Spinal cord (tissue), 10 donors: ENCODE measurements around the gene ATP5ME. TPM values are rescaled to one million over a fixed set of nuclear protein-coding genes. Genes with fewer than 3 reads are reported as not detected.
A peak's percentile ranks its signal among the peaks of the same experiment; 100 is the strongest.

Experiments
- DNase-seq, 6 donors: peaks; one replicate each; pipeline versions ENCODE4 v3.0.0 to v3.0.0-alpha.2; 2013 to 2015; ENCODE audit warnings: low spot score in 6 of 6, low read depth in 4 of 6
- H3K27ac ChIP-seq: one replicate; pipeline ENCODE4 v1.5.1; 2013; ENCODE audit warnings: low read depth, low read length, control low read depth
- H3K27me3 ChIP-seq: one replicate; pipeline ENCODE4 v1.6.1; 2013; ENCODE audit warnings: low read length; ENCODE audit not compliant: control insufficient read depth, insufficient read depth
- H3K36me3 ChIP-seq: one replicate; pipeline ENCODE4 v1.6.1; 2013; ENCODE audit warnings: low read length; ENCODE audit not compliant: control insufficient read depth, insufficient read depth
- H3K4me1 ChIP-seq: one replicate; pipeline ENCODE4 v1.6.1; 2013; ENCODE audit warnings: low read length; ENCODE audit not compliant: control insufficient read depth, insufficient read depth
- H3K4me3 ChIP-seq: one replicate; pipeline ENCODE4 v1.5.1; 2013; ENCODE audit warnings: low read depth, low read length, control low read depth
- H3K9me3 ChIP-seq: one replicate; pipeline ENCODE4 v1.6.1; 2013; ENCODE audit warnings: low read length; ENCODE audit not compliant: control insufficient read depth, insufficient read depth
- WGBS: methylation state at CpG from one replicate; pipeline ENCODE4 v1.1.5; 2013; ENCODE audit warnings: missing lambda C conversion rate; ENCODE audit not compliant: insufficient coverage; 5-methylcytosine and 5-hydroxymethylcytosine counted together
- polyA plus RNA-seq, 2 donors: library from polyadenylated mRNA; unstranded; fragments of 120-200 nt; gene quantifications; one replicate each; pipeline ENCODE4 v1.2.1, GENCODE V29; 2013; ENCODE audit not compliant: insufficient read length in 2 of 2
- total RNA-seq, 2 donors: library from RNA; depleted of rRNA in 1 of 2; stranded (reverse); fragments of 120-200 nt in 1 of 2; fragments of >200 nt in 1 of 2; gene quantifications; one replicate each; pipeline versions ENCODE4 v1.2.3 to v1.2.4, GENCODE V29; 2013 to 2014
- donor health status: healthy.

Gene ATP5ME
- total and polyA plus RNA-seq, 4 donors: 191 to 726 (median 334) TPM

GRCh38 chr4:684623-685327, 10.7 kb upstream of the ATP5ME start:
- no peak overlapping the region for H3K27ac ChIP-seq
- DNase-seq: no peak
- no peak overlapping the region for H3K4me3 ChIP-seq
- H3K27me3 ChIP-seq: peaks cover 14% of the 10 kb centered on the region
- WGBS: 80% methylated on average over 19 of the region's 21 CpGs
- peaks cover 3% of the 10 kb centered on the region for H3K36me3 ChIP-seq
- peaks cover 46% of the 10 kb centered on the region for H3K4me1 ChIP-seq
- no peaks in the 10 kb centered on the region for H3K9me3 ChIP-seq

- Histone ChIP-seq H3K4me1 (peaks cover 42% of the 10 kb centered on the region), H3K27me3 (peaks cover 9% of the 10 kb centered on the region), H3K9me3 (no peaks in the 10 kb centered on the region), H3K36me3 (peaks cover 3% of the 10 kb centered on the region), H3K27ac (no peak overlapping the region), H3K4me3 (no peak overlapping the region)
- DNase-seq: peak in 2 of 6 donors; percentile 29 to 68
- 40% methylated on average over 18 of the region's 19 CpGs for WGBS
Measured at GRCh38 chr4:683982-684622, 10.0 kb upstream of the ATP5ME start.

DNA sequence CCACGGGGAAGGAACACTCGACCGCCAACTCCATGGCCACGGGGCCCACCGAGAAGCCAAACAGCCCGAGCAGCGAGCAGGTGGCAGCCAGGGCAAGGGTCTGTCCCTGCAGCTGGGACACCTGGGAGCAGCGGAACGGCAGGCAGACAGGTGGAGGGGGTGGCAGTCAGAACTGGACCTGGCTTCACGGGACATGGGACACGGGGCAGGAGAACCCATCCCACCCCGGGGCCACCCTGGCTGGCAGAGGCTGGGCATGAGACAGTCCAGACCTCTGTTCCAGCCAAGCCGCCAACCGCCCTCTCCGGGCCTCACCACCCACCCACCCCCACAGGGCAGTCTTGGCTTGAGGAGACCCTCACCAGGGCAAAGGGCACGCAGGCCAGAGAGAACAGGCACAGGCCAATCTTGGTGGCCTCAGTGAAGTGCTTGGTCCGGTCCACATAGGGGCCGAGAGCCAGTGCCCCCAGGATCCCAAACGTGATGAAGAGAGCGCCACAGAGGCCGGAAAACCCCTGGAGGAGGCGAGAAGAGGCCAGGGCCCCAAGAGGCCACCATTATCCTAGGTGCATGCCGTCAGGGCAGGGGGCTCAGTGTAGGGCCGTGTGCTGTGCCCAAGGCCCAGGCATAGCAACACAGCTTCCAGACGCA, 9.3 kb upstream of the ATP5ME start:
- no peak for DNase-seq
- H3K27ac ChIP-seq: no peak overlapping the region

DNA sequence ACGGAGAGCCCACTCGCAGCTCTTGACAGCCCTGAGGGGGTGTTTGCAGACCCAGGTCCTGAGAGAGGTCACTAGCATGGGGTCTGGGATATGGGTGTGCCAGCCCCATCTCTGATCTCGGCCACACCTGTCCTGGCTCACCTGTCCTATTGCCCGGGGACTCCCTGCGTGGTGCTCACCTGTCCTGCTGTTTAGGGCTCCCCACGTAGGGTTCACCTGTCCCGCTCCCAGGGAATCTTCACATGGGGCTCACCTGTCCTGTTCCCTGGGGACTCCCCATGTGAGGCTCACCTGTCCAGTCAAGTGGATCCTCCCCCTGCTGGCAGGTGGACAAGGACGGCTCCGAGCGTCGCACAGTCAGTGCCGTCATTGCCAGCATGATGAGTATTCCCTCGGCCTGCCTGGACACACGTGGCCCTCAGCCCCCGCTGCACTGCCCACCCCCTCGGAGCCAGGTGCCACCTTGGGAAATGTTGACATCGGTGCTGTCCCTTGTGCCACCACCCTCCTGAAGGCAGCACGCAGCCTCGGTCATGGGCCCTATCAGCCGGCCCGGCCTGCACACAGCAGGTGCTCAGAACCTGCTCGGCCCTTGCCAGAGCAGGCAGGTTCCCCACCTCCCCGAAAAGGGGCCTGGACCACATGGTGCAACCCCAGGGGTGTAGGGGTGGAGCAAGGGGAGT, 8.6 kb upstream of the ATP5ME start:
- 94% methylated on average over 23 of the region's 23 CpGs for WGBS
- Histone ChIP-seq H3K27ac (no peak overlapping the region), H3K4me1 (peaks cover 38% of the 10 kb centered on the region), H3K4me3 (no peak overlapping the region), H3K36me3 (peaks cover 3% of the 10 kb centered on the region), H3K9me3 (no peaks in the 10 kb centered on the region), H3K27me3 (no peaks in the 10 kb centered on the region)
- DNase-seq: no peak

More for the DNA sequence above, 9.3 kb upstream of the ATP5ME start:
- WGBS: 77% methylated on average over 23 of the region's 25 CpGs
- Histone ChIP-seq H3K9me3 (no peaks in the 10 kb centered on the region), H3K27me3 (peaks cover 5% of the 10 kb centered on the region), H3K36me3 (peaks cover 3% of the 10 kb centered on the region), H3K4me3 (no peak overlapping the region), H3K4me1 (peaks cover 38% of the 10 kb centered on the region)

DNA sequence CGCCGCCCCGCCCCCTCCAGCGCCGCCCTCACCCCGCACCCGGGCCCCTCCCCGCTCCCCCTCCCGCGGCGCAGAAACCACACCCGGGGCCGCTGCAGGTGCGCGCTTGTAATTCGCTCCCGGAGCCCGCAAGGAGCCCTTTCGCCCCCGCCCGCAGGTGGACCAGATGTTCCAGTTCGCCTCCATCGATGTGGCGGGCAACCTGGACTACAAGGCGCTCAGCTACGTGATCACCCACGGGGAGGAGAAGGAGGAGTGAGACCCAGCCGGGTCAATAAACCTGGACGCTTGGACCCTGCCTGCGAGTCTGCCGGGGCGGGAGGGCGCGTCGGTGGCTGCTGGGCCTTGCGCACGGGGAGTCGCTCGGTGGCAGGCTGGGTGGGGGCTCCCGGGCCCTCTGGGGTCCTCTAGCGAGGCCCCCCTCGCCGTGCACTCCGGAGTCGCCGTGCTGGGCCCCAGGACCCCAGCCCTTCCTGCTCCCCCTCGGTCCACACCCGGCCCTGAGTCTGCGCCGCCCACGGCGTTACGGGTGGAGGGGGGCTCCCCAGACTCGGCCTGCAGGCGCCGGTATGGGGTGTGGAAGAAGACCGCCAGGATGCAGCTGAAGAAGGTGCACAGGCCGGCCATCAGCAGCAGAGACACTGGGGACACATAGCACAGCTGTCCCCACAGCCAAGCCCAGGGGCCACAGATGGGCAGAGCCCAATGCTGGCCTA, 7.8 kb upstream of the ATP5ME start:
- DNase-seq: peak in 1 of 6 donors; percentile 5
- peaks cover 38% of the 10 kb centered on the region for H3K4me1 ChIP-seq
- WGBS: 80% methylated on average over 43 of the region's 58 CpGs
- no peak overlapping the region for H3K4me3 ChIP-seq
- no peaks in the 10 kb centered on the region for H3K27me3 ChIP-seq
- no peaks in the 10 kb centered on the region for H3K9me3 ChIP-seq
- H3K36me3 ChIP-seq: no peaks in the 10 kb centered on the region
- no peak overlapping the region for H3K27ac ChIP-seq

GRCh38 chr4:680928-681645, 7.0 kb upstream of the ATP5ME start:
- WGBS: 5% methylated on average over 43 of the region's 62 CpGs
- Histone ChIP-seq H3K9me3 (no peaks in the 10 kb centered on the region), H3K4me3 (peak overlapping the region; percentile 42), H3K36me3 (peaks cover 5% of the 10 kb centered on the region), H3K27ac (no peak overlapping the region), H3K27me3 (no peaks in the 10 kb centered on the region), H3K4me1 (peaks cover 42% of the 10 kb centered on the region)
- DNase-seq: peak in 2 of 6 donors; percentile 34 to 59

GRCh38 chr4:680551-680927, 6.5 kb upstream of the ATP5ME start:
- Histone ChIP-seq H3K4me3 (peak overlapping the region; percentile 42), H3K27me3 (no peaks in the 10 kb centered on the region), H3K27ac (no peak overlapping the region), H3K4me1 (peaks cover 48% of the 10 kb centered on the region), H3K9me3 (no peaks in the 10 kb centered on the region), H3K36me3 (peaks cover 8% of the 10 kb centered on the region)
- WGBS: 51% methylated on average over 16 of the region's 17 CpGs
- peak in 1 of 6 donors; percentile 1 for DNase-seq

- H3K36me3 ChIP-seq: peaks cover 10% of the 10 kb centered on the region
- 83% methylated on average over 9 of the region's 9 CpGs for WGBS
- no peak overlapping the region for H3K27ac ChIP-seq
- no peaks in the 10 kb centered on the region for H3K9me3 ChIP-seq
- DNase-seq: no peak
- H3K4me3 ChIP-seq: no peak overlapping the region
- H3K27me3 ChIP-seq: no peaks in the 10 kb centered on the region
- peaks cover 52% of the 10 kb centered on the region for H3K4me1 ChIP-seq
Measured at GRCh38 chr4:680091-680490, 6.0 kb upstream of the ATP5ME start.
